Parathyroid adenoma (tissue), 2 donors: ENCODE measurements around the gene DPYSL5.

Experiments used
- H2AFZ ChIP-seq: fragments of 300-600 bp; sonication (generic); one replicate; pipeline ENCODE4 v1.7.0; 2017; ENCODE audit warnings: antibody characterized with exemption, mild to moderate bottlenecking
- H3K27ac ChIP-seq: fragments of 300-600 bp; sonication (generic); one replicate; pipeline ENCODE4 v1.7.0; 2017
- H3K27me3 ChIP-seq: fragments of 300-600 bp; sonication (generic); one replicate; pipeline ENCODE4 v1.7.0; 2017; ENCODE audit warnings: low read length; ENCODE audit not compliant: control insufficient read depth, insufficient read depth
- H3K36me3 ChIP-seq: fragments of 300-600 bp; sonication (generic); one replicate; pipeline ENCODE4 v1.7.0; 2017; ENCODE audit warnings: low read length; ENCODE audit not compliant: control insufficient read depth, insufficient read depth
- H3K4me1 ChIP-seq: fragments of 300-600 bp; sonication (generic); one replicate; pipeline ENCODE4 v1.7.0; 2017; ENCODE audit warnings: control low read depth
- H3K4me2 ChIP-seq: fragments of 300-600 bp; sonication (generic); one replicate; pipeline ENCODE4 v1.7.0; 2017; ENCODE audit warnings: low read length
- H3K4me3 ChIP-seq: fragments of 300-600 bp; sonication (generic); one replicate; pipeline ENCODE4 v1.7.0; 2017; ENCODE audit warnings: low read depth, low read length
- H3K79me2 ChIP-seq: fragments of 300-600 bp; sonication (generic); one replicate; pipeline ENCODE4 v1.7.0; 2017; ENCODE audit warnings: control low read depth
- H3K9ac ChIP-seq: fragments of 300-600 bp; sonication (generic); one replicate; pipeline ENCODE4 v1.7.0; 2017; ENCODE audit warnings: mild to moderate bottlenecking
- H3K9me3 ChIP-seq: fragments of 300-600 bp; sonication (generic); one replicate; pipeline ENCODE4 v1.7.0; 2017; ENCODE audit warnings: low read length; ENCODE audit not compliant: control insufficient read depth
- CTCF ChIP-seq: fragments of 300-600 bp; sonication (generic); IDR thresholded peaks from one replicate; pipeline ENCODE4 v1.7.0; 2017; ENCODE audit warnings: antibody characterized with exemption, mild to moderate bottlenecking
- donor health status: primary hyperparathyroidism.

Gene DPYSL5

DNA sequence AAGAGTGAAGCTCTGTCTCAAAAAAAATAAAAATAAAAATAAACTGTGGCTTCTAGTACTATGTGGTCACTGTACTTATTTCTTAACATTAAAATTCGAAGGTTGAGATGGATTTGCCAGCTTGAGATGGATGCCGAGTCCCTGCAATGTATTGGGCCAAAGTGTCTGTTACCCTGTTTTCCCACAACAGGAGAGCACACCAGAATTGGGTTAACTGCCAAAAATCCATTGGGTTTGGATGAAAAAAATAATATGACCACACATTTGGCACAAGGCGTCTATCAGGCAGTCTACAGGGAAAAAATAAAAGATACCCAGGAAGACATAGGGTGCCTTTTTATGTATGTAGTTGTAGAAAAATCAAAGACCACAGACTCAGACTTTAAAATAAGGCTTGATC, 103.3 kb downstream of the DPYSL5 start:
- Histone ChIP-seq H3K4me2 (no peak overlapping the region), H2AFZ (no peak overlapping the region), H3K27me3 (no peaks in the 10 kb centered on the region), H3K27ac (no peak overlapping the region), H3K79me2 (no peaks in the 10 kb centered on the region), H3K9ac (no peak overlapping the region), H3K4me1 (no peaks in the 10 kb centered on the region), H3K36me3 (no peaks in the 10 kb centered on the region), H3K4me3 (no peak overlapping the region), H3K9me3 (no peaks in the 10 kb centered on the region)
- no peak for TF ChIP-seq CTCF

DNA sequence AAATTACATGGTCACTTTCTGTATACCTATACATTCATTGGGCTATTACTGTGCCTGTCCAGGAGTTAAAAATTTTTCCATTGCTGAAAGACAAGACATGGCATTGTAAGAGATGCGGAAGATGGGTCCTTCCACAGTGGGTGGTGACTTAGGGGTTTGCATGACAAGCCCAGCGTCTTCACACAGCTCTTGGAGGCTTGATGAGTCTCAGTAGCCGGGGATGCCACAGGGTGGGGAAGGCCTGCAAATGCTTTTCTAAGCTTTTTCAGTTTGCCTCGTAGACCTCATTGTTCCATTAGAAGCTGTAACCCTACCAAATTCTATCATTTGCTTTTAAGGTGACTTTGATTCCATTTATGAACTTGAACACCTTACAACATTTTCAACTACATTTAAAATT, 104.4 kb downstream of the DPYSL5 start:
- H3K4me3 ChIP-seq, result no peak overlapping the region
- no peak overlapping the region for H3K4me2 ChIP-seq
- no peak overlapping the region for H3K27ac ChIP-seq
- H3K36me3 ChIP-seq, result no peaks in the 10 kb centered on the region
- TF ChIP-seq CTCF, result no peak
- H3K79me2 ChIP-seq, result no peaks in the 10 kb centered on the region
- no peaks in the 10 kb centered on the region for H3K27me3 ChIP-seq
- H3K9ac ChIP-seq, result no peak overlapping the region
- no peaks in the 10 kb centered on the region for H3K9me3 ChIP-seq
- no peak overlapping the region for H2AFZ ChIP-seq
- H3K4me1 ChIP-seq, result no peaks in the 10 kb centered on the region

GRCh38 chr2:26954135-26954534, 106.2 kb downstream of the DPYSL5 start:
- Histone ChIP-seq H3K36me3 (no peaks in the 10 kb centered on the region), H3K27ac (no peak overlapping the region), H3K4me3 (no peak overlapping the region), H3K9ac (no peak overlapping the region), H3K4me2 (no peak overlapping the region), H3K9me3 (no peaks in the 10 kb centered on the region), H3K79me2 (no peaks in the 10 kb centered on the region), H2AFZ (no peak overlapping the region), H3K4me1 (no peaks in the 10 kb centered on the region), H3K27me3 (no peaks in the 10 kb centered on the region)
- no peak for TF ChIP-seq CTCF

GRCh38 chr2:26957041-26957440, 109.1 kb downstream of the DPYSL5 start:
- H3K9ac ChIP-seq, result no peak overlapping the region
- no peaks in the 10 kb centered on the region for H3K4me1 ChIP-seq
- no peak overlapping the region for H2AFZ ChIP-seq
- no peak overlapping the region for H3K27ac ChIP-seq
- no peaks in the 10 kb centered on the region for H3K27me3 ChIP-seq
- TF ChIP-seq CTCF, result no peak
- H3K9me3 ChIP-seq, result no peaks in the 10 kb centered on the region
- H3K36me3 ChIP-seq, result no peaks in the 10 kb centered on the region
- no peaks in the 10 kb centered on the region for H3K79me2 ChIP-seq
- H3K4me2 ChIP-seq, result no peak overlapping the region
- no peak overlapping the region for H3K4me3 ChIP-seq

DNA sequence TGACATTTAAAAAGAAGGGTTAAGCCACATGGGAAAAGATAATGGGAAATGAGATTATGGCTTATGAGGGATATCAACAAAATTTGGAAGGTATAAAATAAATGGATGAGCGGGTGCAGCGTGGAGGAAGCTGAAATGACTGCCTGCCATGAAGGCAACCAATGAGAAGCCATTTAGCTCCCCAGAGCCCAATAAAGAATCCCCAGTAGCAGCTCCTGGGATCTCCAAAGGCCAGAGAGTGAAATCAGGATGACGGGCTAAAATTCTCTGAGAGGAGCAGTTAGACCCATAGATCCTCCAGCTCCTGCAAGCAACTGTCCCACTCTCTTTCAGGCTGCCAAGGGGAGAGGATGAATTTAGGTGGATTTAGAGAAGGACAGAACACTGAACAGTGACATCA, 109.6 kb downstream of the DPYSL5 start:
- no peaks in the 10 kb centered on the region for H3K27me3 ChIP-seq
- H3K36me3 ChIP-seq, result no peaks in the 10 kb centered on the region

More for the DNA sequence above, 109.6 kb downstream of the DPYSL5 start:
- no peak overlapping the region for H3K4me3 ChIP-seq
- no peak overlapping the region for H3K9ac ChIP-seq
- no peak overlapping the region for H2AFZ ChIP-seq
- H3K4me1 ChIP-seq, result no peaks in the 10 kb centered on the region
- no peak overlapping the region for H3K27ac ChIP-seq
- no peaks in the 10 kb centered on the region for H3K79me2 ChIP-seq
- TF ChIP-seq CTCF, result no peak
- H3K4me2 ChIP-seq, result no peak overlapping the region
- H3K9me3 ChIP-seq, result no peaks in the 10 kb centered on the region
